Stimulated activated CD4-positive, alpha-beta T cell treated with anti-CD3 and anti-CD28 coated beads, Interleukin-4, amount 100 ng/mL, for 1 hour (primary cell): ENCODE data around the gene MINDY4.

Source experiments
- DNase-seq: peaks from one replicate; pipeline ENCODE4 v3.0.0-alpha.2; 2020

Gene MINDY4

DNA sequence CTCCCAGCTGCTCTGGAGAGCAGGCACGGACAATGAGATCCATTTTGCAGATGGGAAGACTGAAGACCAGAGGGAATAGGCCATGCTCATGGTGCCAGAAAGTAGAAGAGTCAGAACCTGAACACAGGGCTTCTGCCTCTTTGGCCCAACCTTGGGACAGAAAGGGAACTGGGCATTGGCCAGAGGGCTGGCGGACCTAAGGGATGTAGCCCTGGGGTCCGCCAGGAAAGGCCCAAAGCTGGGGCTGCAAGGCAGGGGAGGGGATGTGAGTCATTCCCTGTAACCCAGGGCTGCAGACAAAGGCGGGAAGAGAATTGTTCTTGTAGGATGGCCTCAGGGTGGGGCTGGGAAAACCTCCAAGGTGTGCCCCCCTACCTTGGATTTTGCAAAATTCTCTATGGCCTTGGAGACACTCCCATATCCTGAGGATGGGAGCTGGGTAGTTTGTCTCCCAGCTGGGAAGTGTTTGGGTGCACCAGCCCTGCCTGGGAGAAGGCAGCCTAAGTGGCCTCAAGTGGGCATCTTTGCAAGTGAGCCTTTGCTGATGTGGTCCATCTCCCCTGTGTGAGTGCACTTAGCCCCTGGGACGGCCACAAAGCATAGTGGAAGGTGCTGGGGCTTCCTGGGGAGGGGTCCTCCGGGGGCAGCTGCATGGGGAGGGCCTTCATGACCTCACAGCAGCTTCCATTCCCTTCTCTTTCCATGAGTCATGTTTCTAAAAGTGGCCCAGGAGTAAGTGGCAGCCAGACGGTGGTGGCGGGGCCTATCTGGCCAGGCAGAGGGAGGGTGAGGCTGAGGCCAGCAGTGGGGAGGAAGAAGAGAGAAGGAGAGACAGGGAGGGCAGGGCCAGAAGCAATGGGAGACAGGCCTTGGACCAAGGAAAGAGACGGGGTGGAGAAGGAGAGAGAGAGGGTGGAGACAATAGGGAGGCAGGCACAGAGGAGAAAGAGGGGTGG lies 149.6 kb downstream of the MINDY4 start:
- DNase-seq, result no peak

DNA sequence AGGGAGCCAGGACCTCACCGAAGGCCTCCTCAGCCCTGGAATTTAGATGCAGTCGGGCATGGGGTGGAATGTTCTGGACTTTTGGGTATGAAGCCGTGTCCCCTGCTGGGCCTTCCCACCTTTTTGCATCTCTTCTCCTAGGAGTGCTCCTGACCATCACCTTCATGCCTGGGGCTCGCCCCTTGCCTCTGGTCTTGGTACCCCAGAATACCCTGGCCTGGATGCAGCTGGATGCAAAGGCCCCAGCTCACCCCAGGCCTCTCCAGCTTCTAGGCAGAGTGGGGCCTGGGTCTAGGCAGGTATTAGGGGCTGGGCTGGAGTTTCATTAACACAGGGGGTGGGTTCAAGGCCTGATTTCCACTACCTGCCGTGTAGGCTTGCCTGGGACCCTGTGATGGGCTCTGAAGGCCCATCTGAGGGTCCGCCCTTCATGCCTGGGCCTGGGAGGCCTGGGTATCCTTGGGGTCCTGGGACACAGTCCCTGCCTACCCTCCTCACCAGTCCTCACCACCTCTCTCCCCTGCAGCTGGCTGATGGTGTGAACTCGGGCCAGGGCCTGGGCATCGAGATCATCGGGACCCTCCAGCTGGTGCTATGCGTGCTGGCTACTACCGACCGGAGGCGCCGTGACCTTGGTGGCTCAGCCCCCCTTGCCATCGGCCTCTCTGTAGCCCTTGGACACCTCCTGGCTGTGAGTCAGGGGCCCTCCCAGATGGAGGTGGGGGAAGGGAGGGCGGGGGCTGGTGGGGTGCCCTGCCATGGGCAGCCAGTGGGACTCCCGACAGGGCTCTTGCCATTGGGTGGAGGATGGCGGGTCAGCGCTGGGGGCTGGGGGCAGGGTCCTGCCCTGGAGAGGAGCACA lies 150.6 kb downstream of the MINDY4 start:
- no peak for DNase-seq

DNA sequence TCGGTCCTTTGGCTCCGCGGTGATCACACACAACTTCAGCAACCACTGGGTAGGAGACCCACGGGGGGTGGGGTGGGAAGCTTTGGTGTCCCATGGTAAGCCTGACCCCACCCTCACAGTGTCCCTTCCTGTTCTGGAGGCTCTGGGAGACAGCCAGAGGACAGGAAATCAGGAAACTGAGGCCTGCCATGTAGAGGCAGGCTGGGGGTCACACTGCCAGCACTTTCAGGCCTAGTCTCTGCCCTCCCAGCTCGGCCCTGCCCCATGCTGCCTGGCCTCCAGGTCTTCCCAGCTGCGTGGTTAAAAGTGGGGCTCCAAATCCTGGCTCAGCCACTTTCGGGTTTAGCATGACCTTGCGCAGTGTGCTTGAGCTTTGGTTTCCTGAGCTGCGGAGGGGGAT lies 151.4 kb downstream of the MINDY4 start:
- no peak for DNase-seq

DNA sequence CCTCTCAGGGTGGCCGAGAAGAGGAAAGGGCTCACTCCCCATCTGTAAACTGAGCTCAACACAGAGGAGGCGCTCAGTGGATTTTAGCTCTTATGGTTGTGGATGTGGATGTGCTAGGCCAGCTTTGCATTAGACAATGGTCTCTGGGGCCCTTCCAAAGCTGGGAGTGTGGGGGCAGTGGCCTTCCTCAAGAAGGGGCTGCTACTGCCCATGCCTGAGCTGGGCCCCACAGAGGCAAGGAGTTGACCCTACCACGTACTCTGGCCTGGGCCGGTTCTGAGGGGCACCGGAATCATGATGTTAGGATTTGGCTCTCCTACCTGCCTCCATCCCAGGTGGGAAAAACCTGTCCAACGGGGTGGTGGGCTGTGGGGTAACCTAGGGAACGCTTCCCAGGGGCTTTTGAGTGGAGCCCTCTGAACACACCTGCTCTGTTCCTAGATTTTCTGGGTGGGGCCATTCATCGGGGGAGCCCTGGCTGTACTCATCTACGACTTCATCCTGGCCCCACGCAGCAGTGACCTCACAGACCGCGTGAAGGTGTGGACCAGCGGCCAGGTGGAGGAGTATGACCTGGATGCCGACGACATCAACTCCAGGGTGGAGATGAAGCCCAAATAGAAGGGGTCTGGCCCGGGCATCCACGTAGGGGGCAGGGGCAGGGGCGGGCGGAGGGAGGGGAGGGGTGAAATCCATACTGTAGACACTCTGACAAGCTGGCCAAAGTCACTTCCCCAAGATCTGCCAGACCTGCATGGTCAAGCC lies 152.0 kb downstream of the MINDY4 start:
- DNase-seq, result no peak

DNA sequence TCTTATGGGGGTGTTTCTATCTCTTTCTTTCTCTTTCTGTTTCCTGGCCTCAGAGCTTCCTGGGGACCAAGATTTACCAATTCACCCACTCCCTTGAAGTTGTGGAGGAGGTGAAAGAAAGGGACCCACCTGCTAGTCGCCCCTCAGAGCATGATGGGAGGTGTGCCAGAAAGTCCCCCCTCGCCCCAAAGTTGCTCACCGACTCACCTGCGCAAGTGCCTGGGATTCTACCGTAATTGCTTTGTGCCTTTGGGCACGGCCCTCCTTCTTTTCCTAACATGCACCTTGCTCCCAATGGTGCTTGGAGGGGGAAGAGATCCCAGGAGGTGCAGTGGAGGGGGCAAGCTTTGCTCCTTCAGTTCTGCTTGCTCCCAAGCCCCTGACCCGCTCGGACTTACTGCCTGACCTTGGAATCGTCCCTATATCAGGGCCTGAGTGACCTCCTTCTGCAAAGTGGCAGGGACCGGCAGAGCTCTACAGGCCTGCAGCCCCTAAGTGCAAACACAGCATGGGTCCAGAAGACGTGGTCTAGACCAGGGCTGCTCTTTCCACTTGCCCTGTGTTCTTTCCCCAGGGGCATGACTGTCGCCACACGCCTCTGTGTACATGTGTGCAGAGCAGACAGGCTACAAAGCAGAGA lies 152.7 kb downstream of the MINDY4 start:
- DNase-seq, result no peak

DNA sequence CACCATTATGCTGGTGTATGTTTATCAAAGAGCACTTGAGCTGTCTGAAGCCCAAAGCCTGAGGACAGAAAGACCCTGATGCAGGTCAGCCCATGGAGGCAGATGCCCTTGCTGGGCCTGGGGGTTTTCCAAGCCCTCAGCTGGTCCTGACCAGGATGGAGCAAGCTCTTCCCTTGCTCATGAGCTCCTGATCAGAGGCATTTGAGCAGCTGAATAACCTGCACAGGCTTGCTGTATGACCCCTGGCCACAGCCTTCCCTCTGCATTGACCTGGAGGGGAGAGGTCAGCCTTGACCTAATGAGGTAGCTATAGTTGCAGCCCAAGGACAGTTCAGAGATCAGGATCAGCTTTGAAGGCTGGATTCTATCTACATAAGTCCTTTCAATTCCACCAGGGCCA lies 153.4 kb downstream of the MINDY4 start:
- no peak for DNase-seq

DNA sequence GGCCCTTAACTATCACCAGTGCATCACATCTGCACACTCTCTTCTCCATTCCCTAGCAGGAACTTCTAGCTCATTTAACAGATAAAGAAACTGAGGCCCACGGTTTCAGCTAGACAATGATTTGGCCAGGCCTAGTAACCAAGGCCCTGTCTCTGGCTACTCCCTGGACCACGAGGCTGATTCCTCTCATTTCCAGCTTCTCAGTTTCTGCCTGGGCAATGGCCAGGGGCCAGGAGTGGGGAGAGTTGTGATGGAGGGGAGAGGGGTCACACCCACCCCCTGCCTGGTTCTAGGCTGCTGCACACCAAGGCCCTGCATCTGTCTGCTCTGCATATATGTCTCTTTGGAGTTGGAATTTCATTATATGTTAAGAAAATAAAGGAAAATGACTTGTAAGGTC lies 153.9 kb downstream of the MINDY4 start:
- no peak for DNase-seq

DNA sequence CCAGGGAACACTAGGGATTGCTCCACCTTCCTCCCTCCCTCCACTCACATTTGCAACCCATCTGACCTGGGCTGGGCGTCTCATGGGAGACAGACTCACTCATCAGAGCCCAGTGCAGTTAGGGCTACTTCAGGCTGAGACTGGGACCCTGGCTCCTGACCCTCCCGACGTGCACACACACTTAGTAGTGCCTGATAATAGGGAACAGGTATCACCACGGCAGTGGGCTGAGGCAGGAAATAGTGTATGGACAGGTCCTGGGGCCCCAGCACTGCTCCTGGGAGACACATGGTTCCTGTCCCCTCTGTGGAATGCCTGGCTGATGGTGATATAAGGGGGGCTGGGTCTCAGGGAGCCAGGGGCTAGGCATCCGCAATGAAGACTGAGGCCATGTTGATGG lies 154.7 kb downstream of the MINDY4 start:
- DNase-seq, result no peak

DNA sequence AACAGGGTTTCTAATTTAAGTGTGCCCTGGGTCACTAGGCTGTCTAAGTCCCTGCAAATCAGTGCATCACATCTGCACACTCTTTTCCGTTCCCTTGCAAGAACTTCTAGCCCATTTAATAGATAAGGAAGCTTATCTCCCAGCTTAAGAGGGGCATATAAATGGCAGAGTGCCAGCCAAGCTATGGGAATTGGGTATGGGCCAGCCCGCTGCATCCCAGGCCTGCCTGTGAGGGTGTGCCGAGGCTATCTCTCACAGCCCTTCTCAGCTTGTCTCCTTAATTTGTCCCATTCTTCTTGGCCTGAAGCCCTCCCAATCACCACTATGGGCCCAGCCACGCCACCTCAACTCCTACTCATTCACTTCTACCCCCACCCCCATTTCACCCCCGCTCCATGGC lies 155.1 kb downstream of the MINDY4 start:
- no peak for DNase-seq

DNA sequence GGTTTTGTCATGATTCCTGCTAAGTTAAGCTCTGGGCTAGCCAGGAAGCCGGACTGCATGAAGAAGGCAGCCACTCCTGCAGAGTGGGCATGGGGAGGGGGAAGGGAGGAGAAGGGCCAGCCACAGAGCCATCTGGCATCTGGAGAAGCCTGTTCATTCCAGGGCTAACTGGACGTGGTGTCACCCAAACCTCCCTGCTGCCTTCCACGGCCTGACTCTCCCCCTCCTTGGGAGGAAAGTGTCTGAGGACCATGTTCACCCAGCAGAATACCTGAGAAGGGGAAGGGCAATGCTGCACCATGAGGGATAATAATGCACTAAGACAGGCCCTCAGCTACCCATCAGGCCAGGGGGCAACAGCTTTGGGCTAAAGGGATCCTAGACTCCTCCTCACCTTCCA lies 155.8 kb downstream of the MINDY4 start:
- DNase-seq, result no peak

DNA sequence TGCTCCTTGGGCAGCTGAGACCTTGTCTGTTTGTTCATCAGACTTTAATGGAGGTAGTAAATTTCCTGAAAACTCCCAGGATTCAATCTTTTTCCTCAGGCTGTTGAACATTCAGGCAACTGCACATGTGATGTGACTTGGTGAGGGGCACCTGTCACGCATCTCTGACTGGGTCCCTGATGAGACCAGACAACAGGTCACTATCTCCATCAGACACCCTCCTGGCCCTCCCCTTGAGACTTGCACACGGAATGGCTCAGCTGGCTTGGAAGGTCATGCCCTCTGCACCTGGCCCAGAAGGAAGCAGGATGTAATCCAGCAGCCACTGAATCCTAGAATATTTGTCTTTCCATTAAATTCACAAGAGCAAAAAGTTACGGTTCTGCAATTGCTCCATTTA lies 156.3 kb downstream of the MINDY4 start:
- no peak for DNase-seq

DNA sequence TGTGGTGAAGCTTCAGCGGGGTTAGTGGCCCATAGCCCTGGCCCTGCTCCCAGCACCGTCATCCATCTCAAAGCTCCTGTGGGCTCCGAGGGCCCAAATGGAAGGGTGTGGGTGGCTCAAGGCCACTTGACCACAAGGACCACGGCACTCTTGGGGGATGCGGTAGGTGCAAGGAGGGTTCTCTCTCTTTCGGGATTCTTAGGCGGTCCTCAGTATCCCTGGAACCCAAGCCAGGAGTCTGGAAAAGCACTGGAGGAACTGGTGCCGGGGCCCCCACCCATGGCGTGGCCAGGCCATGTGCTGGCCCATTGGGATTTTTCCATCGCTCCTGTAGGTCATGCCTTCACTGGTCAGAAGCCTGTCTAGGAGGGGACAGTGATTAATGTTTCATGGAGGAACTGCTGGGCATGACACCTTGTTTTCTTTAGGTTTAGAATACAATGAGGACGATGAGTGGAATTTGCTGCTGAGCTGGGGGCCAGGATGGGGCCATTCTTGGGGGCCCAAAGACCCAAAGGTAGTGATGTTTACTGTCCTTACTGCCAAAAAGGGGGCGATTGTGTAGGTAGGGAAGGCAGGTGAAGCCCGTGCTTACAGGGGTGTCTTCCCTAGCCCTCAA lies 157.1 kb downstream of the MINDY4 start:
- DNase-seq, result no peak

DNA sequence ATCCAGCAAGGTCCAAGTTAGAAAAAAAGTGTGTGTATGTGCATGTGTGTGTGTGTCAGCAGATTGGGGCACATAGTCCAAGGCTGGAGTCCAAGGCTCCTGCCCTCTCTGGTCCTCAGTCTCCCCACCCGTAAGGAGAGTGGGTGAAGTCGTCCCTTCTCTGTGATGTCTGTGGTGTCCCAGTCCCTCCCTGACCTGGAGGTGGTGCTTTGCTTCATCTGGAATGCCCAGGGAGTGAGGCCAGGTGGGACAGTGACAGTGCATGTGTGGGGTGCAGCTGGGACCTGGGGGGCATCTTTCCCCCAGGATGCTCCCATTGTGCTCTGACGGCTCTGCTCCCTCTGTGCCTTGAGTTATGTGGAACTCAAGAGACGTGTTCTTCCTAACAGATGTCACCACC lies 158.5 kb downstream of the MINDY4 start:
- no peak for DNase-seq

DNA sequence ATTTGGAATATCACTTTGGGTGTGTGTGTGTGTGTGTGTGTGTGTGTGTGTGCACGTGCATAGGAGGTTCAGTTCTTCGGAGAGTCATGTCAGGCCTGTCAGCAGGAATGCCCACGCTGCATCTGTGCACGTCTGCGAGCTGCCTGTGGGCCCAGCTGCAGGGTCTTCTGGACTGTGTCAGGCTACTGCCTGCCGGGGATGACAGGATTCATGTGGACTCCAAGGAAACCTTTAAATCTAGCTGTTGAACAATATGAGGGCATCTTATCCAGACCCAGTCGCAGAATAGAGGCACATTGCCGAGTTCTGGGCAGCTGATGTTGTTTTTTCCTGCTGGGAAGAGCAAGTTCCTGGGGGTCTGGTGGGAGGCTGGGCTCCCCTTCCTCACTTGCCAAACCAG lies 159.4 kb downstream of the MINDY4 start:
- DNase-seq, result no peak

DNA sequence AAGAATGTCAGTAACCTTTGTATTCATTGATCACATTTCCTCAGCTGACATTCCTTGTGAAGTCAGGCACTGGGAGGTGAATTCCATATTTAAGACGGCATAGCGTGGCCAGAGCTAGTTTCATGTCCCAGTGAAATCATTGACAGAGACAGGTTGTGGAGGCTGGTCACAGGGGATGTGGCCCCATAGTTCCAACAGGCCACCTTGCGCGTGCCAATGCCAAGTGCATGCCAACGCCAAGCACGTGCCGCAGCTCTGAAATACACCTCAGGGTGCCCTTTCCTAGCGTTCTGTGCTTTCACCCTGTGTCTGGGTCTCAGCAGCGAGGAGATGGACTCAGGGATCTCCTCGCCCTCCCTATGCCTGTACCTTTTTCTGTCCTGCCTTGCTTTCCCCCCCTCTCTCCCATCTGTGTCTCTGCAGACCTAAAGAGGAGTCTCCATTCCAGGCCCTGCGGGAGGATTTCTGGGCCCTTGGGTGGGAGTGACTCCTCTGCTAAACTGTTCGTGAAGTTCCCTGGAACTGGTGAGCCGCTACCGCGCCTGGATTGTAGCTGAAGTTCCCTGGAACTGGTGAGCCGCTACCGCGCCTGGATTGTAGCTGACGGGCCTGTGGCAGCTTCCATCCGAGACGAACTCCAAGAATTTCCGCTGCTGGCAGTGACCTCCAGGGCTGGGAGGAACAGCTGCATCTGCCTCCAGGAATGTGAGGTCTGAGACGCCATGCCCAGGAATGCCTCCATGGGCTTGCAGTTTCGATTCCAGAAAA lies 160.1 kb downstream of the MINDY4 start:
- DNase-seq, result no peak

DNA sequence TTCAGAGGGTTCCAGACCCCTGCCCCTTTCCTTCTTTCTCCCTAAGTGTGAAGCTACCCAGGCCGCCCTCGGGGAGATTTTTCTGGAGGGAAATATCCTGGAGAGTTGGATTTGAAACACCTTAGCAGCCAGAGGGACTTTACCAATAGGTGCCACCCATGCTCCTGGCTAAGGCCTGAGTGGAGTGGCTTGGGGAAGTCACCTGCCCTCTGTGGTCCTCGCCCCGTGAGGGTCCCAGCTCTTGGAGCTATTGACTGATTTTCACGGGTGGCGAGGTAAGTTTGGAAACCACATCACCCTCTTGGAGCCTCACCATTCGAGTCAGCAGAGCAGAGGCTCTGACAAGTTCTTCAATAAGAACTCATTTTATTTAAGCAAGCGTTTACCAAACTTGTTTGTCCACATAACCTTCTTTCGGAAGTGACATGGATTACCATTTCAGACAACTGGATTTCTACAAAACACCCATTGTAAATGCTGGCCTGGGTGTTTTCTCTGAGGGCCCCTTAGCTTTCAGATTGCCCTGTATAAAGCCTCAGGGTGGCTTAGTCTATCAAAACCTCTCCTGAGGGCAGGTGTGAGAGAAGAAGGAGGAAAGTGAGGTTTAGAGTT lies 160.8 kb downstream of the MINDY4 start:
- no peak for DNase-seq

DNA sequence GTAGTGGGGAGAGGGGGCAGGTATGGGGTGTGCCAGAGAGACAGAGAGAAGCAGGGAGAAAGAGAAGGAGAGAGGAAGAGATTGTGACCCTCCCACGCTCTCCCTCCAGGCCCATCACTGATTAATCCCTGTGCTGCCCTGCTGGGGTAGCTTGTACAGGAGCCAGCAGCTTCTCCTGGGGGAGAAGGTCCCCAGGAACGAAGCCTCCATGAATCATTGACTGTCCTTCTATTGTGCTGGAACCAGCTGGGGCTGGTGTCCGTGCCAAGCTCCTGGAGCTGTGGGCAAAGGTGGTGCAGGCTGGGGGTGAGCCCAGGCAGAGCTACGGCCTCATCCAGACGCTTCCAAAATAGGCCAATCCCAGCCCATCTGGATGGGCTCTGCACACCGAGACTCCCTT lies 161.3 kb downstream of the MINDY4 start:
- no peak for DNase-seq

DNA sequence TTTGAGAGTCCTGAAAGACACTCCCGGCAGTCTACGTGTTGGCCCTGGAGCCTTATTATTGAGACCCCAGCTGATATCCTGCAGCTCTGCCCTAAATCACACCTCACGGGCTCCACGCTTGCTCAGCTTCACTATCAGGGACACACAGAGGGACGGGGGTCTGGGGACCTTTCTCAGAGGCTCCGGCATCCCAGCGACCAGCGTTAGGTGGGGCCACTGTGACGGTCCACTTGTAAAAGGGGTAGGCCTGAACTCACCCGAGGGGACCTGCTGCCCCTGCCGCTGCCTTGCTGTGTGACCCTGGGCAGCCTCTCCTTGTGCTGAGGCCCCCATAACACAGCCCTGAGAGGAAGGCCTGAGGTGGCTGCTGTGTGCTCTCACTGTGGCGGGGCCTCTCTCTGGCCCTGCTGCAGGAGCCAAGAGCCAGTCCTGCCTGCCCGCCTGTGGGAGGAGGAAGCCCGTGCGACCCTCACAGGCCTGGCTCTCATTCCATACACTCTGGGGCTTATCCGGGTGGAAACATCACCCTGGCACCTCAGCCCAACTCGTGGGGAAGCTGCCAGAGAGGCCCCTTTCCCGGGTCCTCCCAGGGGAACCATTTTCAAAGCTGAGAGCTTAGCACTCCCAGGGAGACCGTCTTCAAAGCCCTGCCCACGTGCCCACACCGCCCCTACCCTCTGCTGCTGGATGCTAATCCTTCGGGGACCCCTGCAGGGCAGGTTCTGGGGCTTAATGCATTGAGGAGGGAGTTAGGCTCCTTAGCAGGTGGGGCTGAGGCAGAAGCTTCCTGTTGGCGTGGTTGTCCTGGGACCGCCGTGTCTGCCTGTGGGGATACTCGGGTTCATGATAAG lies 162.1 kb downstream of the MINDY4 start:
- DNase-seq, result no peak

DNA sequence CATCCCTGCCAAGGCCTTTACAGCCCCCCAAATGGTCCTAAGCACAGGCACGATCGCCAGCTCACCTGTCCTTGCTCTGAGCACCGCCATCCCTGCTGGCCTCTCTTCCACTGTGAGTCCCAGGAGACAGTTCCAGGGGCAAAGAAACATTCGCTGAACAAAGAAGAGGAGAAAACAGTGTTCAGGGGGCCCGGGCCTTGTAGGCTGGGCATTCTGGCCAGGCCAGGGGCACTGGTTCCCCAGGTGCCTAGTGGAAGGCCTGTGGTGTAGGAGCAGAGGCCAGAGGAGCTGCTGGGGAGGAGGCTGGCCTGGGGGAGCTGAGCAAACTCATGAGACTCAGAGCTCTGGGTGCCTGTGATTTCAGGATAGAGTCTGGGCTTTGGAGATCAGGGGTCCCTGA lies 163.0 kb downstream of the MINDY4 start:
- DNase-seq, result no peak
